NCI-H446 treated with DMSO at 0.1 percent for 48 hours (cell line): Measurements from ENCODE around the gene SLC29A1.
A peak's percentile ranks its signal among the peaks of the same experiment; 100 is the strongest.
"Not testable (repeated sequence)": the region's sequence is repeated elsewhere in the genome, so short reads cannot be mapped to it uniquely, and the experiment has no call there.

Experiments
- DNase-seq: peaks from one replicate; lab custom pipeline; 2025; lab: John Stamatoyannopoulos, UW

SLC29A1 gene

DNA sequence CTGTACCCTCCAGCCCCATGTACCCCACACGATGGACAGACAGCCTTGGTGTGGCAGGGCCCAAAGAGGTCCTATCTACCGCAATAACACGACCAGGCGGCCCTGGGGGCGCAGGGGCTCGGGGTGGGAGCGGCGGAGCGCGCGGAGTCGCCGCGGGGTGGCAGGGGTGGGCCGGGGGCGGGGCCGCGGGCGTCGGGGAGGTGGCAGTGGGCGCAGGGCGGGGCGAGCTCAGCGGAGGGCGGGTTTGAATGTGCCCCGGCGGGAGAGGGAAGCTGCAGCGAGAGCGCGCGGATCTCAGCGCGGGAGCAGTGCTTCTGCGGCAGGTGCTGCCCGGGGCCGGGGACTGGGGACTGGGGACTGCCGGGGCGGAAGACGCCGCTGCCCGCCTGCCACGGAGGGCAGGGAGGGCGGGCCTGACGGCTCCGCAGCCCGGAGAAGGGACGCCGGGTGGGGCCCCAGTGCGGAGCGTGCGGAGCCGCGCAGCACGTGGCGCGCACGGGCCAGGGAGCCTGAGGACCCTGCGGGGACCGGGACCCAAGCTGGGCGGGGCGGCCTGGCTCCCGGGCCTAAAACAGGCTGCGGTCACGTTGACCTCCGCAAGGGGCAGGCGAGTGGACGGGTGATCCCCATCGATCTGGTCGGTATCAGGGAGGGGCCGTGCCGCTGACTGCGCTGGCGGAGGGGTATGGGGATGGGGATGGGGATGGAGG lies at the start of gene SLC29A1:
Gene SLC29A1 (plus strand): TSS at position 277 of the 710 bp plus-strand sequence. CDS start 3,719 bp downstream, outside the sequence.
- DNase-seq = peak; percentile 37

DNA sequence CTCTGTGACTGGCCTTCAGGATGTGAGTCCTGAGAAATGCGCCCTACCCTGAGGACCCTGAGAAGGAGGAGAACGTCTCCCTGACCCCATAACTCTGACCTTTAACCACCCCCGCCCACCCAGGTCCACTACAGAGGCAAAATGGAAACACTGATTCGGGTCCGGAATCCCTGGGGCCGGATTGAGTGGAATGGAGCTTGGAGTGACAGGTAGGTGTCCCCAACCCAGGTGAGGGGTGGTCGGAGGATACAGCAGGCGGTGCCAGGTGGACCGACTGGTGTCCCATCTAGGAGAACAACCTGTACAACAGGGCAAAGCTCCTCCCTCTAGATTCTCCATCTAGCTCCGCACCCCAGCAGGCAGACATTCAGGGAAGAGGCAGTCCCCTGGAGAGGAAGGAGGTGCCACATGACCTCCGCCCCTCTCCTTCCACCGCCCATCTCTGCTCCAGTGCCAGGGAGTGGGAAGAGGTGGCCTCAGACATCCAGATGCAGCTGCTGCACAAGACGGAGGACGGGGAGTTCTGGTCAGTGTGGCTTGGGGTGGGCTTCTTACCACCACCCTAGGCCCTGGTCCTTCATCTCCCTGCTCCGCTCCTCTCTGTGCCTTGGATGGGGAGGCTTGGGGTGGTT lies 47.1 kb upstream of the SLC29A1 start:
- DNase-seq = no peak

DNA sequence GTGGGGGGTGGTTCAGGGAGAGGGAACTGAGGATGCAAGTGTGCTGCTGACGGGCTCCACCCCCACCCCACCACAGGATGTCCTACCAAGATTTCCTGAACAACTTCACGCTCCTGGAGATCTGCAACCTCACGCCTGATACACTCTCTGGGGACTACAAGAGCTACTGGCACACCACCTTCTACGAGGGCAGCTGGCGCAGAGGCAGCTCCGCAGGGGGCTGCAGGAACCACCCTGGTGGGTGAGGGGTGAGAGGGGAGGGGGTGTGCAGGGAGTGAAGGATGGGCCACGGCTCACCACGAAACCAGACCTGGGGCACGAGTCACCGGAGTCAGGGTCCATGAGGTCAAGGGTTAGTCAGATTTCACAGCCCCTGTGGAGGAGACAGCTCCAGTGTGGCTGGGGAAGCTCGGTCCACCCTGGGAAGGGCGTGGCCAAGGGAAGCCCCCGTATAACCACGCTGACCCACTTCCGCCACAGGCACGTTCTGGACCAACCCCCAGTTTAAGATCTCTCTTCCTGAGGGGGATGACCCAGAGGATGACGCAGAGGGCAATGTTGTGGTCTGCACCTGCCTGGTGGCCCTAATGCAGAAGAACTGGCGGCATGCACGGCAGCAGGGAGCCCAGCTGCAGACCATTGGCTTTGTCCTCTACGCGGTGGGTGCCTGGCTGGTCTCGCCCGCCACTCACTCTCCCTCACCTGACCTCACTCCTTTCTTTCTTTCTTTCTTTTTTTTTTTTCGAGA lies 46.5 kb upstream of the SLC29A1 start:
- no peak for DNase-seq

DNA sequence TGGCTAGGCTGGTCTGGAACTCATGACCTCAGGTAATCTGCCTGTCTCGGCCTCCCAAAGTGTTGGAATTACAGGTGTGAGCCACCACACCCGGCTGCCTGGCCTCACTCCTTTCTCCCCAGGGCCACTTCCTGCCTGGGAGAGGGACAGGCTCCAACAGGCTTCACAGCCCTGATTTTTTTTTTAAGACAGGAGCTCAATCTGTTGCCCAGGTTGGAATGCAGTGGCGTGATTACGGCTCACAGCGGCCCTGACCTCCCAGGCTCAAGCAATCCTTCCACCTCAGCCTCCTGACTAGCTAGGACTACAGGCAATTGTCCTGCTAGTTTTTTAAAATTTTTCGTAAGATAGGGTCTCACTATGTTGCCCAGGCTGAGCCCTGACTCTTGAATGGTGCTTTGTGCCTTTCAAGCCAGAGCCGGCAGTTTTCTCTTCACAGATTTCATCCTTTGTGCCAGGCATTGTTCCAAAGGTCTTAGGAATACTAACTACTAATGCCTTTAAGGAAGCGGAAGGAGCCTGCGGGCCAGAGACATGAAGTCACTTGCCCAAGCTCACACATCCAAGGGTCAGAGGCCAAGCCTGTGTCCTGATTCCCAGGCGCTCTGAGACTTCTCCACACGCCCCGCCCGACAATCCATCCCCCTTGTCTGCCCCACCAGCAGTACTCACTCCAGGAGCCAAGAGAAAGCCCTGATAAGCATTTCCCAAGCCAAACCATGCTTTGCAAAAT lies 45.5 kb upstream of the SLC29A1 start:
- DNase-seq = no peak

DNA sequence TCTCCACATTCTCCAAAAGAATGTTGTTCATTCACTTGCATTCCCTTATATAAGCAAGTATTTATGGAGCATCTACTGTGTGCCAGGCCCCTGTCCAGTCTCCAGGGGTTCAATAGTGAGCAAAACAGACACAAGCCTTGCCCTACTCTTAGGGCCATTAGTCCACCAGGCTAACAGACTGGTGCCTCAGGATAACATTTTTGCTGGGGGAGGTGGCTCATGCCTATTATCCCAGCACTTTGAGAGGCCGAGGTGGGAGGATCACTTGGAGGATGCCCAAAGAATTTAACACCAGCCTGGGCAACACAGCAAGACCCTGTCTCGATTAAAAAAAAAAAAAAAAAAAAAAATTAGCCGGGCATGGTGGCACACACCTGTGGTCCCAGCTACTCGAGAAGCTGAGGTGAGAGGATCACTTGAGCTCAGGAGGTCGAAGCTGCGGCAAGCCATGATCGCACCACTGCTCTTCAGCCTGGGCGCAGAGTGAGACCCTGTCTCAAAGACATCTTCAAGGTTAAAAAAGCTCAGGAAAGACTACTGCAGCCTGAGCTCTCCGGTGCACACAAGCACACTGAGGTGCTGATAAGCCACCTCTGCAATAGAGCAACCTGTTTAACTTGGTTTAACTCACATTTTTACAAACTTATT lies 44.8 kb upstream of the SLC29A1 start:
- no peak for DNase-seq

DNA sequence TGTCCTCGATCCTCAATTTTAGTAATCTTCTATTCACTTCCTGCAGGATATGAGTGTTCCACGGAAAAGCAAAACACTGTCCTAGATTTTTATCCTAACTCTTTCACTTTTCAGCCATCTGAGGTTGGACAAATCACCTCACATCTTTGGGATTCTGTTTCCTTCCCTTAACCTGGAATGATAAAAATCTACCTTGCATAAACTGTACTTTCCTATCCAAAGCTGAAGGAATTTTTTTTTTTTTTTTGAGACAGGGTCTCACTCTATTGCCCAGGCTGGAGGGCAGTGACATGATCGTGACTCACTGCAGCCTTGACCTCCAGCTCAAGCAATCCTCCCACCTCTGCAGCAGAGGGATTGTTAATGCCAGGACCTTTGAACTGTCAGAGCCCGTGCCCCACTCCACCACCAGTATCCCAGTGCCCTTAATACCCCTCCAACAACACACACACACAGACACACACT lies 44.3 kb upstream of the SLC29A1 start:
- DNase-seq = no peak

DNA sequence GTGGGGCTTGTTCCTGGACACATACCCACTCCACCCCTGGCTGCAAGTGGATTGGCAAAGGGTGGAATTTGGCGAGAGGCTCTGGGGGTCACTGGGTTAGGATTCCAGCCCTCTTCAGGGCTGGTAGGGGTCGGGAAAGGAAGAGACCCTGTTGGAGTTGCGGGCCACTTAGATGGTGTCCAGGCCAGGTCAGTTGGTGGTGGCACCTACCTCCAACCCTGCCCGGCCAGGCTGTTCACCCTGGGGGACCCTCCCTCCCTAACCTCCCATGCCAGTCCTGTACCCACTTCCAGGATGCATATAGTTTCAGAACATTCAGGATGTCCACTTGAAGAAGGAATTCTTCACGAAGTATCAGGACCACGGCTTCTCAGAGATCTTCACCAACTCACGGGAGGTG lies 43.7 kb upstream of the SLC29A1 start:
- no peak for DNase-seq

DNA sequence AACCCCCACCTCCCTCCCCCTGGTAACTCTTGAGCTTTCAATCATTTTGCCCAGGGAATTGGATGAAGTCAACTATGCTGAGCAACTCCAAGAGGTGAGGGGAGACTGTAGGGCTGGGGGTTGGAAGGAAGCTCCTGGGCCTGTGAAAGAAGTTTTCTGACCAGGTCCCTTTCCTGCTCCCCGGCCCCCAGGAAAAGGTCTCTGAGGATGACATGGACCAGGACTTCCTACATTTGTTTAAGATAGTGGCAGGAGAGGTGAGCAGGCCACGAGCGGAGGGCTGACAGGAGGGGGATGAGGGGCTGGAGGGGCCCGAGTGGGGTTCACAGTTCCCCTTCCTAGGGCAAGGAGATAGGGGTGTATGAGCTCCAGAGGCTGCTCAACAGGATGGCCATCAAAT lies 43.0 kb upstream of the SLC29A1 start:
- DNase-seq = no peak

DNA sequence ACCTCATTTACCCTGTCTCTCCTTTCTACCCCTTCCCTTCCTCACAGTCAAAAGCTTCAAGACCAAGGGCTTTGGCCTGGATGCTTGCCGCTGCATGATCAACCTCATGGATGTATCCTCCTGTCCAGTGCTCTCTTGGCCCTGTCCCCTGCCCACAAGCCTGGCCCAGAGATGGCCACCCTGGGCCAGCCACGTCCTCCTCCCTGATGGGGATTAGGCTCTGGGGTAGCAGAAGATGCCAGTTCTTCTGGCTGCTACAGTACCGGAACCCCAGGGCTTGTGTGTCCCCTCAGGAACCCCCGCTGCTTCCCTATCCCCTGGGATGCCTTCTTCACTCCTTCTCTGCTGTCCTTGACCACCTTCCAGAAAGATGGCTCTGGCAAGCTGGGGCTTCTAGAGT lies 42.5 kb upstream of the SLC29A1 start:
- no peak for DNase-seq

DNA sequence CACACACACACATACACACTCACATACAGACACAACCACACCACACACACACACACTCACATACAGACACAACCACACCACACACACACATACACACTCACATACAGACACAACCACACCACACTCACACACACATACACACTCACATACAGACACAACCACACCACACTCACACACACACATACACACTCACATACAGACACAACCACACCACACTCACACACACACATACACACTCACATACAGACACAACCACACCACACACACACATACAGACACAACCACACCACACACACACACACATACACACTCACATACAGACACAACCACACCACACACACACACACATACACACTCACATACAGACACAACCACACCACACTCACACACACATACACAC lies 41.6 kb upstream of the SLC29A1 start:
- DNase-seq = not testable (repeated sequence)

DNA sequence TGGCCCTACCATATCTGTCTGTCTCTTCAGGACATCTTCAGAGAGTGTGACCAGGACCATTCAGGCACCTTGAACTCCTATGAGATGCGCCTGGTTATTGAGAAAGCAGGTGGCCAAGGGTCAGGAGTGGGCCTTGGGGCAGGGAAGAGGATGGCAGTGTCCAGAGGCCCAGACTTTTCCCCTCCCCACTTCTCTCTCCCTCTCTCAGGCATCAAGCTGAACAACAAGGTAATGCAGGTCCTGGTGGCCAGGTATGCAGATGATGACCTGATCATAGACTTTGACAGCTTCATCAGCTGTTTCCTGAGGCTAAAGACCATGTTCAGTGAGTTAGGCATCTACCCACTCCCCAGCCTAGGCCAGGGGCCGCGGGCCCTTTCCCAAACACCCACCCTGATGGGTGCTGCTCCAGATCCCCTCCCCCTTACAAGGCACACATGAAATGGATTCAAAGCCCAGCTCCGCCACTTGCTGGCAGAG lies 40.4 kb upstream of the SLC29A1 start:
- no peak for DNase-seq

DNA sequence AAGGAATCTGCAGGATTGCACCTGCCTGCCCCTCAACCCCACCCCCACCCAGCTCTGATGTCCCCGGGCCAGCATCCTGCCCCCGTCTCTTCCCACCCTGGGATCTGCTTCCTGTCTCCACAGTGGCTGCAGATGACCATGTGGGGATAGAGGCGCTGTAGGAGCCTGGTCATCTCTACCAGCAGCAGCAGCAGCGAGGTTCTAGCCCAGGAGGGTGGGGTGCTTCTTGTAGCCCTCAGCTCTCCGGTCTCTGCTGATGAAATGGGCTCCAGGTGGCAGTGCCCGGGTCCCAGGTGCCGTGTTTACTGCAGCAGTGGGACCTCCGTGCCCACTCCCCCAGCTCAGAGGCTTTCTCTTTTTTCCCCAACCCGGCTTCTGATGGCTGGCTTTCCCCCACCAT lies 39.6 kb upstream of the SLC29A1 start:
- no peak for DNase-seq

DNA sequence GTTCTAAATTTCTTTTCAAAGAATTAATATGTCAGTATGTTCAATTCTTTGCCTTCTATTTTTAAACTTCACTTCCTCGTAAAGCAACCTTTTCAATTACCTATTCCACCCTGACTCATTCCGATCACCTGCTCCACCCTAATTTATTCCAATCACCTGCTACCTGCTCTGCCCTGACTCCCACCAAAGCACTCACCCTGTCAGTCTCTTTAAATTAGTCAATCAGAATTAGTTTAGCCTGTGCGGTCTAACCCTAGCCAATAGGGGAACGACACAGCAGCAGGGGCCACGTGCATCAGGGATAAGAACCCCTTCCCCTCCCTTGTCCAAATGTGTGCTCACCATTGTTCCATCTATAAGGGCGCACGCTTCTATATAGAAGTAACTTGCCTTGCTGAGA lies 38.0 kb upstream of the SLC29A1 start:
- not testable (repeated sequence) for DNase-seq

DNA sequence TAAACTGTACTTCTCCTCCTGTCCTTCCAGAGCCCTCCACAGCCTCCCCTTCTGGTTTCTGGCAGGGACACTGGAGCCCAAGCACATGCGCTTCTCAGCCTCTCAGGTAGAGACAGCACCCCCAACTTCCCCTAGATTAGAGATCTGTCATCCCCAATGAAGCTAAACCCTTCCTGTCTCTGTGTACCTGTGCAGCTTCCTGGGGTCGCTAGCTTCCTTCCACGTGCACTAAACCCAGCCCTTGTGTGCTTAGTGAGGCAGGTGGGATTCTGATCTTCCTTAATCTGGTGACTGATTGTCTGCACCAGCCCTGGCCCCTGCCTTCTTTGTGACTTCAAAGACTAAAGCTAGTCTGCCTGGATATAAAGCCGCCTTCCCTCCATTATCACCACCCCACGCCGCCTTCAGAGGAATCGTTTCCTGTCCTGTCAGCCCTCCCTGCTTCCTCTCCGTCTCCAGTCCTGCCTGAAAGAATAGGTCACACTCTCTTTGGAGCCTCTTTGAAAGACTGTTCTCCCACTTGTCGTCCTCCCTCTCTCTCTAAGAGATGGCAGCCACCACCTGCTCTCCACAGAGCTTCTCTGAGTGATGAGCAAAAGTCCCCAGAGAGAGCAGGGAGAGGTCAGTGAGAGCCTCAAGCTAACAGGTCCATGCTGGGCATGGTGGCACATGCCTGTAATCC lies 37.3 kb upstream of the SLC29A1 start:
- DNase-seq = no peak

DNA sequence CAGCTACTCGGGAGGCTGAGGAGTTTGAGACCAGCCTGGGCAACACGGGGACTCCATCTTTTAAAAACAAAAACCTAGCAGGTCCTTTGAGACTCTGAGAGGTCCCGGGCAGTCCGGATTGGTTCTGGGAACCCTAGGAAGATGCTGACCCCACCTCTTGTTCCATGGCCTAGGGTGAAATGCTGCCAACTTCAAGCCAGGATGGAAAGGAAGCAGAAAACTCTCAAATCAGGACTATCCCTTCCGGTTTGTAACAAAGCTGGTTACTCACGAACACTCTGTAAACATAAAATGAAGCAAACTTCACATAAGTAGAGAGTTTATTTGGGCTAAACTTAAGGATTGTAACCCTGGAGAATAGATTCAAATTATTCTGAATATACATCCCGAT lies 36.8 kb upstream of the SLC29A1 start:
- no peak for DNase-seq

DNA sequence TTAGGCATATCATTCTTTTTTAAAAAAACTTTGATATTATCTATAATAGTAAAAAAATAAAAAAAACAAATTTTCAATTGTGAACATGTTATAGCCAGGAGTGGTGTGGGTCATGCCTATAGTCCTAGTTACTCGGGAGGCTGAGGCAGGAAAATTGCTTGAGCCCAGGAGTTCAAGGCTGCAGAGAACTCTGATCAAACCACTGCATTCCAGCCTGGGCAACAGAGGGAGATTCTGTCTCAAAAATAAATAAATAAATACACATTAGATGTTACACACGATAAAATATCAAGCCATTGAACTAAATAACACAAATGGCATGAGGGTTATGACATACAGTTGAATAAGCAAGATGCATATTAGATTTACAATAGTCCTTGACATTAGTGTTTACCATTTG lies 34.6 kb upstream of the SLC29A1 start:
- no peak for DNase-seq

DNA sequence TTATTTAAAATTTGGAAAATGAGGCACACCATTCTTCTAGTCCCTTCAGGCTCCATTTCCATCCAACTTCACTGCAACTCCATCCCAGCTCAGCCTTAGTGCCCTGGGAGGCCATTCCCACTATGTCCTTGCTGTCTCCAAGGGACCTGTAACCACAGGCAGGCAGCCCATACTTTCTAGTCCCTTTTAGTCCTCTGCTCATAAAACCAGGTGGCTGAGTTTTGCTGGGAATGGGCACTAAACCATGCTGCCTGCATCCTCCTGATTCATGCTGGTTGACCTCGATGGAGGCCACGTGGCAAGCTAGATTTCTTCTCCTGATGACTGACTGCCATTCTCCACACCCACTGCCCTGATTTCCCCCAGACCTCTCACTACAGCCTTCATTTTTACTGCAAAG lies 34.1 kb upstream of the SLC29A1 start:
- no peak for DNase-seq

DNA sequence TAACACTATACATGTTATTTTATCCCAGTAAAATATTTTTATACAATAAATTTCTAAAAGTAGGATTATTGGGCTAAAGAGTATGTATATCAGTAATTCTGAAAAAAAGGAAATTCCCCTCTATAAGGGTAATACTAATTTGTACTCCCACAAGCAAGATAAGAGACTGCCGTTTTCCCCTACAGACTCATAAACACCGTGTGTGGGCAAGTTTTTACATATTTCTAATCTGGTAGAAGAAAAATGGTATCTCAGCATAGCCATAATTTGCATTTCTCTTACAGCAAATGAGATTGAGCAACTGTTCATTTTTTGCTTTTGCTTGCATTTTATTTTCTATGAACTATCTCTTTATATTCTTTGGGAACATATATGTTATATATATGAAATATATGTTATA lies 32.7 kb upstream of the SLC29A1 start:
- DNase-seq = no peak

DNA sequence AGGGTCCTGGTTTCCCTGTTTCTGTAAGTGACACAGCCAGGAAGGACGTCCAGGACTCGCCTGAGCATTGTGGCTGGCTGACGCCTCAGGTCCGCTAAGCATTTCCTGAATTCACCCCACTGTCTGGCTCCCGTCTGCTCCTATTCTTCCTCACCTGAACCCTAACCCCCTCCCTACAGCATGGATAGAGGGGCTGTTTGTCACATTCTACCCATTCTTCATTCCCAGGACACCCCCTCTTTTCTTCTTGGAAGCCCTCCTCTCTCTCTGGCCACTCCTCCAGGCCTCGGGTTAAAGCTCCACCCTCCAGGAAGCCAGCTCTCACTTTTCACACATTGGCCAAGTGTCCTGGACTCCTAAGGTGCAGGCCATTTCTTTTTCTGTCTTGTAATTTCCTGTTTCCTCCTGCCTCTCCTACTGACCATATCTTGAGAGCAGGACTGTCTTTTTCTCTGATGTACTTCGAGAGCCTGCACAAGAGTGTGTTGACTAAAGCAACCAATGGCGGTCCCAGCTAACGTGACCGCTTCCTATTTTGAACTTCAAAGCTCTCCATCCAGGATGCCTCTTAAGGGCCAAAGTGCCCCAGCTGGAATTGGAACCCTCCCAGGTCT lies 30.9 kb upstream of the SLC29A1 start:
- DNase-seq = no peak

DNA sequence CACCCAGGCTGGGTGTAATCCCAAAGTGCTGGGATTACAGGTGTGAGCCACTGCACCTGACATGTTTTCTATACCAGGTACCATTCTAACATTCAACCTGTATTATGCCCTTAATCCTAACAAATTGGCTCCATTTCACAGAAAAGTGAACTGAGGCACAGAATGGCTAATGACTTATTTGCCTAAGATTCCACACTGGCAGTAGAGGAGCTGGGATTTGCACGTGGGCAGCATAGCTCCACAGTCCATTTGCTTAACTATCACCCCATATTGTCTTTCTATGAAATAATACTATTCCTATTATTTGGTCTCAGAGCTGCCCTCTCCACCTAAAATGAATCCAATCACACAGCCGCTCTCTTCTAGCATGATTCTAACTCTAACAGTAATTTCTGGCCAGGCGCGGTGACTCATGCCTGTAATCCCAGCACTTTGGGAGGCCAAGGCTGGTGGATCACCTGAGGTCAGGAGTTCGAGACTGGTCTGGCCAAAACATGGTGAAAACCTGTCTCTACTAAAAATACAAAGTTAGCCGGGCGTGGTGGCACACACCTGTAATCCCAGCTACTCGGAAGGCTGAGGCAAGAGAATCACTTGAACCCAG lies 30.0 kb upstream of the SLC29A1 start:
- no peak for DNase-seq
